IPS-20b (cell line): Measurements from ENCODE around the gene AMIGO3.
A peak's percentile ranks its signal among the peaks of the same experiment; 100 is the strongest.

Source experiments
- H3K27ac ChIP-seq: one replicate; pipeline ENCODE4 v1.5.1; 2013; ENCODE audit warnings: low read length
- H3K27me3 ChIP-seq: 2 replicates; pipeline ENCODE4 v1.6.1; 2013; ENCODE audit warnings: mild to moderate bottlenecking, low read length, inconsistent platforms; ENCODE audit not compliant: insufficient read depth
- H3K36me3 ChIP-seq: 2 replicates; pipeline ENCODE4 v1.6.1; 2013; ENCODE audit warnings: low read depth, mild to moderate bottlenecking, inconsistent platforms, low read length, moderate library complexity; ENCODE audit not compliant: insufficient read depth
- H3K4me1 ChIP-seq: 2 replicates; pipeline ENCODE4 v1.6.1; 2013; ENCODE audit warnings: mild to moderate bottlenecking, control low read depth, inconsistent platforms, low read length, moderate library complexity; ENCODE audit not compliant: insufficient read depth
- H3K4me3 ChIP-seq: 2 replicates; pipeline ENCODE4 v1.5.1; 2013; ENCODE audit warnings: mild to moderate bottlenecking, low read length, inconsistent platforms
- H3K9ac ChIP-seq: 2 replicates; pipeline ENCODE4 v1.6.1; 2013; ENCODE audit warnings: low read depth, mild to moderate bottlenecking, inconsistent platforms, low read length, moderate library complexity
- H3K9me3 ChIP-seq: 2 replicates; pipeline ENCODE4 v1.6.1; 2013; ENCODE audit warnings: mild to moderate bottlenecking, low read depth, low read length, inconsistent platforms; ENCODE audit not compliant: insufficient read depth

AMIGO3 gene

DNA sequence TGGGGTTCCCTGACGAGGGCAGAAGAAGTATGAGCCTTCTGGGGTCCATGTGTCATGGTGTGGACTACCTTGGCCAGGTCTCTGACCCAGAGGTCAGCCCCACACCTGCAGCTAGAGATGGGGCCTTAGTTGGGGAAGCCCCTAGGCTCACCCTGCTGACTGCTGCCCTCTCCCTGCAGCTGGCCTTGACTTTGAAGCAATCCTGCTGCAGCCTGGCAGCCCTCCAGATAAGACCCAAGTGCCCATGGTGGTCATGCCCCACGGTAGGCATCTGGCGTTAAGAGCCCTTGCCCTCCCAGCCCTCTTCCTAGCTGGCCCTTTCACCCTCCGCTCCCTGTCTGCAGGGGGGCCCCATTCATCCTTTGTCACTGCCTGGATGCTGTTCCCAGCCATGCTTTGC, 37.9 kb downstream of the AMIGO3 start:
- peaks cover 80% of the 10 kb centered on the region for H3K36me3 ChIP-seq
- no peaks in the 10 kb centered on the region for H3K27me3 ChIP-seq
- no peak overlapping the region for H3K9ac ChIP-seq
- H3K9me3 ChIP-seq = no peaks in the 10 kb centered on the region
- H3K4me1 ChIP-seq = no peaks in the 10 kb centered on the region
- H3K4me3 ChIP-seq = no peak overlapping the region
- no peak overlapping the region for H3K27ac ChIP-seq

GRCh38 chr3:49681232-49681522, 38.3 kb downstream of the AMIGO3 start:
- H3K9me3 ChIP-seq = no peaks in the 10 kb centered on the region
- no peak overlapping the region for H3K27ac ChIP-seq
- no peaks in the 10 kb centered on the region for H3K4me1 ChIP-seq
- H3K9ac ChIP-seq = no peak overlapping the region
- no peaks in the 10 kb centered on the region for H3K27me3 ChIP-seq
- H3K4me3 ChIP-seq = no peak overlapping the region
- H3K36me3 ChIP-seq = peaks cover 83% of the 10 kb centered on the region

DNA sequence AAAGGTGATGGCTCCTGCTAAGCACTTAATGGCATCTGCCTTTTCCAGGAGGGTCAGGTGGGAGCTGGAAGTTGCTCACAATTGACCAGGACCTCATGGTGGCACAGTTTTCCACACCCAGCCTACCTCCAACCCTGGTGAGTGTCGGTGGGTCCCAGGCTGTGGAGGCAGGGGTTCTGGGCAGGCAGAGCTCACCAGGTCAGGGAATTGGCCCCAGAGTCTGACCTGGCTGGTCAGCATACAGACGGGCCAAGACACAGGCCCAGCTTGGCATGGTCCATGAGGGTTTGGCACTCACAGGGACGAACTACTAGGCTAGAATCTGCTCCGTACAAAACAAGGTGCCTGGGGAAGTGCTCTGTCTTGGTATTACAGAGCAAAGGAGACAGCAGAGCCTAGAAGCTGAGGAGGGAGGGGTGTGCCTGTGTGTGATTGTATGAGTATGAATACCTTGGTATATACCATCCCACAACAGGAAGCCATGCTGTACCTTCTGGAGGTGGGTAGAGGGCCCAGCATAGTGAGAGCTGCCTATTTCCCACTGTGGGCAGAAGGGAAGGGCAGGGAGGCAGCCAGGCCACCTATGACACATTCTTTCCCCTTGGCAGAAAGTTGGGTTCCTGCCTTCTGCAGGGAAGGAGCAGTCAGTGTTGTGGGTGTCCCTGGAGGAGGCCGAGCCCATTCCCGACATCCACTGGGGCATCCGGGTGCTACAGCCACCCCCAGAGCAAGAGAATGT, 38.8 kb downstream of the AMIGO3 start:
- Histone ChIP-seq H3K27ac (no peak overlapping the region), H3K36me3 (peaks cover 89% of the 10 kb centered on the region), H3K4me3 (no peak overlapping the region), H3K9ac (no peak overlapping the region), H3K27me3 (no peaks in the 10 kb centered on the region), H3K4me1 (no peaks in the 10 kb centered on the region), H3K9me3 (no peaks in the 10 kb centered on the region)

DNA sequence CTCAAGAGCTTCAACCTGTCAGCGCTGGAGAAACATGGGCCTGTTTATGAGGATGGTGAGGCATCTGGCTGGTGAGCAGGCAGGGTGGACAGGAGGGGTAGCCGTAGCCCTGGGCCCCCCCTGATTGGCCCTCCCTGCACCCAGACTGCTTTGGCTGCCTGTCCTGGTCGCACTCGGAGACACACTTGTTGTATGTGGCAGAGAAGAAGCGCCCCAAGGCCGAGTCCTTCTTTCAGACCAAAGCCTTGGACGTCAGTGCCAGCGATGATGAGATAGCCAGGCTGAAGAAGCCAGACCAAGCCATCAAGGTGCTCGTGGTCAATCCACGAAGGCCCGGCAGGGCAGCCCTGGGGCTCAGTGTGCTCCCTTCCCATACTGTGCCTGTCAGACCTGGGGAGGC, 43.6 kb downstream of the AMIGO3 start:
- Histone ChIP-seq H3K27me3 (no peaks in the 10 kb centered on the region), H3K27ac (no peak overlapping the region), H3K9me3 (no peaks in the 10 kb centered on the region), H3K4me1 (0 out of 2 replicates have a peak, but pooled peaks cover 4% of the 10 kb centered on the region), H3K36me3 (peaks cover 55% of the 10 kb centered on the region), H3K4me3 (no peak overlapping the region), H3K9ac (no peak overlapping the region)

GRCh38 chr3:49674497-49674983, 44.9 kb downstream of the AMIGO3 start:
- Histone ChIP-seq H3K4me1 (0 out of 2 replicates have a peak, but pooled peaks cover 4% of the 10 kb centered on the region), H3K27ac (no peak overlapping the region), H3K36me3 (peaks cover 42% of the 10 kb centered on the region), H3K9ac (peak overlapping the region; percentile 91), H3K27me3 (no peaks in the 10 kb centered on the region), H3K4me3 (peak overlapping the region; percentile 91), H3K9me3 (no peaks in the 10 kb centered on the region)

DNA sequence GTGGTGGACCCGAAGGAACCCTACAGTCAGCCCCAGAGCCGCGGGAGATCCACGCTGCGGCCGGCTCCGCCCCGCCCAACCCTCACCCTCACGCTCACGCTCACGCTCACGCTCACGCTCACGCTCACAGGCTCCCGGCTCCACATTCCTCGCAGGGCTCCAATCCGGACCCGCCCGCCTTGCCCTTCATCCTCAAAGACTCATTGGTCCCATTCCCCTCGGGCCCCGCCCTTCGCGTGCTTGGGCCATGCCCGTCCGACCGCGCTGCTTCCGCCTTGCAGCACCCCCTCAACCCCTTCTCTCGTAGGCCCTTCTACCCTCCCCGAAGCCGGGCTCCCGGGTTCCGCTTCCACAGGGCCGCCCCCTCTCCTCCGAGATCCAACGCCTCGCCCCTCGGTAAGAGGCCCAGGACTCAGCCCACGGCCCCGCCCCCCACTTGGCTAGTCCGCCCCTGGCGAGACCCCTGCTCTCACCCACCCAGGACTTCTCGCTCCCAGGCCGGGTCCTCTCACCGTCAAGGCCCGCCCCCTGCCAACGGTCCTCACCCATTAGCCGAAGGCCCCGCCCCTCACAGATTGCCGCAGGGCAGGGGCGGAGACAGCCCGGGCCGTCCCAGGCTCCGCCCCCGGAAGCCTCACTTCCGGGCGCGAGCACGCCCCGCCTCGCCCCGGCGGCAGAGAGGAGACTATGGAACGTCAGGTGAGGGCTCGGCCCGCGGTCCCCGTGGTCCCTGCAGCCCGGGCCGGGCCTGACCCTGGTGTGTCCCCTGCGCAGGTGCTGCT, 45.6 kb downstream of the AMIGO3 start, which contains the start of gene APEH:
Gene APEH (plus strand): TSS at position 637 of the 782 bp plus-strand sequence. CDS start 51 bp downstream, at position 688.
- H3K27ac ChIP-seq = peak within 1 kb of the TSS; percentile 95
- no peaks in the 10 kb centered on the region for H3K27me3 ChIP-seq
- H3K9ac ChIP-seq = peak within 1 kb of the TSS; percentile 91
- peak within 1 kb of the TSS; percentile 91 for H3K4me3 ChIP-seq
- H3K4me1 ChIP-seq = 0 out of 2 replicates have a peak, but pooled peaks cover 4% of the 10 kb centered on the region
- no peaks in the 10 kb centered on the region for H3K9me3 ChIP-seq
- peaks cover 35% of the 10 kb centered on the region for H3K36me3 ChIP-seq

GRCh38 chr3:49673121-49673714, 46.3 kb downstream of the AMIGO3 start:
- H3K9me3 ChIP-seq = no peaks in the 10 kb centered on the region
- peak overlapping the region; percentile 91 for H3K9ac ChIP-seq
- peak overlapping the region; percentile 95 for H3K27ac ChIP-seq
- H3K36me3 ChIP-seq = peaks cover 29% of the 10 kb centered on the region
- peak overlapping the region; percentile 91 for H3K4me3 ChIP-seq
- H3K27me3 ChIP-seq = no peaks in the 10 kb centered on the region
- H3K4me1 ChIP-seq = 0 out of 2 replicates have a peak, but pooled peaks cover 4% of the 10 kb centered on the region

- Histone ChIP-seq H3K9me3 (no peaks in the 10 kb centered on the region), H3K27me3 (no peaks in the 10 kb centered on the region), H3K9ac (no peak overlapping the region), H3K4me3 (no peak overlapping the region), H3K4me1 (0 out of 2 replicates have a peak, but pooled peaks cover 4% of the 10 kb centered on the region), H3K27ac (no peak overlapping the region), H3K36me3 (peaks cover 12% of the 10 kb centered on the region)
These were observed 47.9 kb downstream of the AMIGO3 start for GRCh38 chr3:49671291-49672288.

DNA sequence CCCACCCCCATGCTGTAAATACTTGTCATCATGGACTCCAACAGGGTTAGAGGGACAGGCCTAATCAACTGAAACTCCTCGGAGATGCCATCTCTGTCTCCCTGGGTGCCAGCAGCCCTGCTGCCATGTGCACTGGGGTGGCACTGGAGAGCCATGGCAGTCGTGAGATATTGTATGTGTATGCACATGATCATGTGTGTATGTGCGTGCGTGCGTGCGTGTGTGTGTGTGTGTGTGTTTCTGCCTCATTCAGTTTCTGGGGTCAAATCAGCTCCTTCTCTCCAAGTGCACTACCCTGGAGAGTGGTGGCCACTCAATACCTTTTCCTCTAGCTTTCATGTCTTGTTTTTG, 48.6 kb downstream of the AMIGO3 start:
- Histone ChIP-seq H3K9ac (no peak overlapping the region), H3K9me3 (no peaks in the 10 kb centered on the region), H3K27ac (no peak overlapping the region), H3K4me3 (no peak overlapping the region), H3K36me3 (peaks cover 5% of the 10 kb centered on the region), H3K4me1 (0 out of 2 replicates have a peak, but pooled peaks cover 4% of the 10 kb centered on the region), H3K27me3 (no peaks in the 10 kb centered on the region)

GRCh38 chr3:49669352-49669751, 50.1 kb downstream of the AMIGO3 start:
- Histone ChIP-seq H3K4me1 (no peaks in the 10 kb centered on the region), H3K27ac (no peak overlapping the region), H3K9ac (no peak overlapping the region)

GRCh38 chr3:49668861-49669260, 50.6 kb downstream of the AMIGO3 start:
- no peaks in the 10 kb centered on the region for H3K4me1 ChIP-seq
- H3K9ac ChIP-seq = no peak overlapping the region
- no peaks in the 10 kb centered on the region for H3K36me3 ChIP-seq
- H3K9me3 ChIP-seq = no peaks in the 10 kb centered on the region
- no peak overlapping the region for H3K27ac ChIP-seq
- no peaks in the 10 kb centered on the region for H3K27me3 ChIP-seq
- no peak overlapping the region for H3K4me3 ChIP-seq

More at GRCh38 chr3:49669352-49669751, 50.1 kb downstream of the AMIGO3 start:
- no peaks in the 10 kb centered on the region for H3K36me3 ChIP-seq
- no peak overlapping the region for H3K4me3 ChIP-seq
- no peaks in the 10 kb centered on the region for H3K27me3 ChIP-seq
- H3K9me3 ChIP-seq = no peaks in the 10 kb centered on the region
